Kidney (tissue), 14 donors: ENCODE results near the gene ABTB1. TPM values are rescaled to one million over a fixed set of nuclear protein-coding genes. Genes with fewer than 3 reads are reported as not detected.
A peak's percentile ranks its signal among the peaks of the same experiment; 100 is the strongest.

Experiments
- DNase-seq, 5 donors: peaks; one replicate each; pipeline ENCODE4 v3.0.0-alpha.2; 2013 to 2020
- FAIRE-seq: peaks from 2 replicates; lab custom pipeline; 2012; peaks lifted over from hg19 to GRCh38; lab: Jason Lieb, UNC
- H3K27ac ChIP-seq, 2 donors: one replicate each; pipeline ENCODE4 v1.7.0; 2013; ENCODE audit warnings: low read depth in 2 of 2, low read length in 2 of 2, inconsistent platforms in 1 of 2
- H3K27me3 ChIP-seq: one replicate; pipeline ENCODE4 v1.7.1; 2013; ENCODE audit warnings: low read length, inconsistent platforms; ENCODE audit not compliant: control insufficient read depth, insufficient read depth
- H3K36me3 ChIP-seq, 3 donors: one replicate each; pipeline versions ENCODE4 v1.7.0 to v1.7.1; 2013; ENCODE audit warnings: low read length in 3 of 3, control low read depth in 1 of 3, inconsistent platforms in 1 of 3; ENCODE audit not compliant: insufficient read depth in 3 of 3, control insufficient read depth in 2 of 3
- H3K4me1 ChIP-seq, 3 donors: one replicate each; pipeline versions ENCODE4 v1.7.0 to v1.7.1; 2013; ENCODE audit warnings: low read length in 3 of 3, inconsistent platforms in 1 of 3, low read depth in 1 of 3; ENCODE audit not compliant: control insufficient read depth in 2 of 3, insufficient read depth in 2 of 3
- H3K4me3 ChIP-seq, 3 donors: one replicate each; pipeline versions ENCODE4 v1.7.0 to v1.8.1; 2013; ENCODE audit warnings: low read length in 3 of 3, control low read depth in 1 of 3, inconsistent platforms in 1 of 3
- H3K9ac ChIP-seq, 3 donors: one replicate each; pipeline versions ENCODE4 v1.7.0 to v1.7.1; 2013; ENCODE audit warnings: low read length in 3 of 3, control low read depth in 1 of 3, inconsistent platforms in 1 of 3
- H3K9me3 ChIP-seq, 3 donors: one replicate each; pipeline versions ENCODE4 v1.7.0 to v1.7.1; 2013; ENCODE audit warnings: low read length in 3 of 3, control low read depth in 1 of 3, inconsistent platforms in 1 of 3; ENCODE audit not compliant: control insufficient read depth in 2 of 3, insufficient read depth in 1 of 3
- intact Hi-C: fragments of 100-400 bp; cut with DNase I; formaldehyde crosslinking; loops from one replicate; pipeline ENCODE4 v1.11.1; 2022
- polyA plus RNA-seq: library from polyadenylated mRNA; stranded (reverse); fragments of 350-450 nt; fragmentation: Illumina TruSeq; extraction: RNeasy Lipid Tissue Mini Kit (QIAGEN cat#74804); gene quantifications from one replicate; pipeline ENCODE4 v1.2.3, GENCODE V29; 2014; ENCODE audit warnings: low read depth, low replicate concordance; ENCODE audit not compliant: insufficient read depth
- total RNA-seq: library from RNA; stranded (reverse); fragmentation: NEBNext Ultra II Directional; extraction: Animal tissue kit (Norgen Biotek cat#: 25700); gene quantifications from one replicate; pipeline ENCODE4 v1.2.1, GENCODE V29; 2021
- TF ChIP-seq, protein P1 (sequence below): IDR thresholded peaks from 3 replicates; pipeline ENCODE4 v1.5.1; 2012; ENCODE audit warnings: mild to moderate bottlenecking, moderate library complexity, borderline replicate concordance; ENCODE audit not compliant: insufficient read depth; ENCODE audit errors: extremely low read depth
- donor health status: control.
- donor health status: control.
- donor health status: control.
- donor health status: control.
- donor health status: control.
- donor health status: DM: yes; HTN: yes; CAD: no.
- donor health status: Normal renal cell carcinoma (clear cell type).

ABTB1 gene
- total and polyA plus RNA-seq, 2 donors from 2014 or later, result 29.2 to 43.2 TPM

- peaks cover 0 to 9% (median 5%) of the 10 kb centered on the region in 3 donors for H3K4me1 ChIP-seq
- H3K9me3 ChIP-seq, result no peaks in the 10 kb centered on the region
- no peak overlapping the region for H3K4me3 ChIP-seq
- peak in 2 of 5 donors; percentile 38 to 71 for DNase-seq
- no peak overlapping the region for H3K27ac ChIP-seq
- intact Hi-C loops, result no loop called here
- FAIRE-seq, result no peak
- TF ChIP-seq, protein P1, sequence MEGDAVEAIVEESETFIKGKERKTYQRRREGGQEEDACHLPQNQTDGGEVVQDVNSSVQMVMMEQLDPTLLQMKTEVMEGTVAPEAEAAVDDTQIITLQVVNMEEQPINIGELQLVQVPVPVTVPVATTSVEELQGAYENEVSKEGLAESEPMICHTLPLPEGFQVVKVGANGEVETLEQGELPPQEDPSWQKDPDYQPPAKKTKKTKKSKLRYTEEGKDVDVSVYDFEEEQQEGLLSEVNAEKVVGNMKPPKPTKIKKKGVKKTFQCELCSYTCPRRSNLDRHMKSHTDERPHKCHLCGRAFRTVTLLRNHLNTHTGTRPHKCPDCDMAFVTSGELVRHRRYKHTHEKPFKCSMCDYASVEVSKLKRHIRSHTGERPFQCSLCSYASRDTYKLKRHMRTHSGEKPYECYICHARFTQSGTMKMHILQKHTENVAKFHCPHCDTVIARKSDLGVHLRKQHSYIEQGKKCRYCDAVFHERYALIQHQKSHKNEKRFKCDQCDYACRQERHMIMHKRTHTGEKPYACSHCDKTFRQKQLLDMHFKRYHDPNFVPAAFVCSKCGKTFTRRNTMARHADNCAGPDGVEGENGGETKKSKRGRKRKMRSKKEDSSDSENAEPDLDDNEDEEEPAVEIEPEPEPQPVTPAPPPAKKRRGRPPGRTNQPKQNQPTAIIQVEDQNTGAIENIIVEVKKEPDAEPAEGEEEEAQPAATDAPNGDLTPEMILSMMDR, result no peak
- H3K27me3 ChIP-seq, result no peaks in the 10 kb centered on the region
- no peaks in the 10 kb centered on the region for H3K36me3 ChIP-seq
- H3K9ac ChIP-seq, result no peak overlapping the region
Observed at GRCh38 chr3:127676921-127677351, 4.2 kb downstream of the ABTB1 start.

GRCh38 chr3:127677541-127678314 lies 5.0 kb downstream of the ABTB1 start:
- FAIRE-seq (no peak), DNase-seq (peak in 2 of 5 donors; percentile 24 to 73)
- no peak overlapping the region for H3K4me3 ChIP-seq
- H3K9me3 ChIP-seq, result no peaks in the 10 kb centered on the region
- H3K9ac ChIP-seq, result no peak overlapping the region
- intact Hi-C loops, result no loop called here
- TF ChIP-seq, protein P1, result no peak
- H3K27ac ChIP-seq, result no peak overlapping the region
- peaks cover 0 to 8% (median 5%) of the 10 kb centered on the region in 3 donors for H3K4me1 ChIP-seq
- no peaks in the 10 kb centered on the region for H3K36me3 ChIP-seq
- no peaks in the 10 kb centered on the region for H3K27me3 ChIP-seq

- Histone ChIP-seq H3K4me1 (peaks cover 0 to 8% (median 5%) of the 10 kb centered on the region in 3 donors), H3K27ac (no peak overlapping the region), H3K27me3 (no peaks in the 10 kb centered on the region), H3K9me3 (no peaks in the 10 kb centered on the region), H3K36me3 (no peaks in the 10 kb centered on the region), H3K4me3 (no peak overlapping the region), H3K9ac (no peak overlapping the region)
- TF ChIP-seq, protein P1, result no peak
- FAIRE-seq, result no peak
- intact Hi-C loops, result no loop called here
- DNase-seq, result no peak
Observed at GRCh38 chr3:127678315-127678599, 5.5 kb downstream of the ABTB1 start.
